H4 (cell line): Measurements from ENCODE around the gene C1QBP. TPM values are rescaled to one million over a fixed set of nuclear protein-coding genes. Genes with fewer than 3 reads are reported as not detected.

Experiments
- total RNA-seq: library from RNA; depleted of rRNA; stranded (reverse); fragments of >200 nt; shearing (Covaris generic); gene quantifications from 2 replicates; pipeline ENCODE4 v1.2.3, GENCODE V29; 2014; rRNA removed

C1QBP gene
- total RNA-seq, 1 experiment from 2014 or later, result 273 TPM

Other genes with a start within 250 kb of the C1QBP start
- gene ZNF594, start 247.3 kb downstream of the C1QBP start, total RNA-seq, result 4.6 and 6.3 TPM in 2 replicates
- gene SCIMP, start 204.3 kb downstream of the C1QBP start, total RNA-seq, result not detected in 2 replicates
- 11.3 and 22.6 TPM in 2 replicates for gene RABEP1, start 156.9 kb downstream of the C1QBP start, total RNA-seq
- gene NUP88, start 19.5 kb downstream of the C1QBP start, total RNA-seq, result 90.5 and 127 TPM in 2 replicates
- 34.8 and 43.2 TPM in 2 replicates for gene RPAIN, start 19.0 kb downstream of the C1QBP start, total RNA-seq
- gene DHX33, start 29.8 kb upstream of the C1QBP start, total RNA-seq, result 3.9 and 5.8 TPM in 2 replicates
- gene DERL2, start 47.0 kb upstream of the C1QBP start, total RNA-seq, result 21.2 and 43.2 TPM in 2 replicates
- 22.4 and 22.9 TPM in 2 replicates for gene MIS12, start 47.4 kb upstream of the C1QBP start, total RNA-seq
- 11.6 and 11.7 TPM in 2 replicates for gene NLRP1, start 145.4 kb upstream of the C1QBP start, total RNA-seq